Activated CD4-positive, alpha-beta T cell treated with anti-CD3 and anti-CD28 coated beads, Interleukin-2, amount 10 ng/mL, durations not matched to agents 7 days and 5 days (primary cell): Measurements from ENCODE around the gene SIRT5. TPM values are rescaled to one million over a fixed set of nuclear protein-coding genes. Genes with fewer than 3 reads are reported as not detected.

Experiments used
- CTCF ChIA-PET: fragments of 350-600 bp; sonication (Branson Sonifier 250); formaldehyde crosslinking; loops from one replicate; lab custom pipeline; 2021; ENCODE audit warnings: antibody characterized with exemption; lab: Charles Lee
- POLR2A ChIA-PET: fragments of 350-600 bp; sonication (Branson Sonifier 250); formaldehyde crosslinking; loops from one replicate; lab custom pipeline; 2021; ENCODE audit warnings: antibody characterized with exemption; lab: Charles Lee
- DNase-seq: peaks from one replicate; pipeline ENCODE4 v3.0.0-alpha.2; 2020
- H3K27ac Mint-ChIP-seq: one replicate; pipeline ENCODE4 v1.8.0; 2021; ENCODE audit warnings: mild to moderate bottlenecking, moderate library complexity, mixed read lengths
- H3K27me3 Mint-ChIP-seq: one replicate; pipeline ENCODE4 v1.8.0; 2021; ENCODE audit warnings: mixed read lengths
- H3K36me3 Mint-ChIP-seq: one replicate; pipeline ENCODE4 v1.8.0; 2021; ENCODE audit warnings: low read depth, mixed read lengths
- H3K4me1 Mint-ChIP-seq: one replicate; pipeline ENCODE4 v1.8.0; 2021; ENCODE audit warnings: mixed read lengths
- H3K4me3 Mint-ChIP-seq: one replicate; pipeline ENCODE4 v1.8.0; 2021; ENCODE audit warnings: mild to moderate bottlenecking, moderate library complexity, mixed read lengths
- H3K9me3 Mint-ChIP-seq: one replicate; pipeline ENCODE4 v1.8.0; 2021; ENCODE audit warnings: mixed read lengths
- total RNA-seq, 2 experiments: library from RNA; stranded (reverse); gene quantifications; one replicate each; pipeline ENCODE4 v1.2.3, GENCODE V29; 2021

SIRT5 gene
- total RNA-seq, 2 experiments from 2014 or later = 14.3 to 19.4 TPM

DNA sequence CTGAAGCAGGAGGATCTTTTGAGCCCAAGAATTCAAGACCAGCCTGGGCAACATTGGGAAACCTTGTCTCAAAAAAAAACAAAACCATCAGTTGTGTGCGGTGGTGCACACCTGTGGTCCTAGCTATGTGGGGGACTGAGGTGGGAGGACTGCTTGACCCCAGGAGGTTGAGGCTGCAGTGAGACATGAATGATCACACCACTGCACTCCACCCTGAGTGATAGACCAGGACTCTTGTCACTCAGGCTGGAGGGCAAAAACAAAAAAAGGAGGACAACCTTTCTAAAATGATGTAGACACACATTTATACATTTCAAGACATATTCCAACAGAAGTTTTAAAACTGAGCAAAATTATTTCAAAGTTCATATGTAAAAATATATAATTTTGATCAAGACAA, 85.9 kb downstream of the SIRT5 start:
- Mint-ChIP-seq H3K27me3 (no peaks in the 10 kb centered on the region), H3K27ac (no peak overlapping the region), H3K4me3 (no peak overlapping the region), H3K4me1 (peaks cover 38% of the 10 kb centered on the region), H3K36me3 (peaks cover 15% of the 10 kb centered on the region), H3K9me3 (no peaks in the 10 kb centered on the region)
- CTCF ChIA-PET = interaction anchor here (0.6 to 0.8 kb wide), 2 partner anchors 28 to 126 kb away, joined by 3 to 4 read pairs; no protein-coding TSS in a partner anchor
- no peak for DNase-seq
- POLR2A ChIA-PET = no interaction called here

DNA sequence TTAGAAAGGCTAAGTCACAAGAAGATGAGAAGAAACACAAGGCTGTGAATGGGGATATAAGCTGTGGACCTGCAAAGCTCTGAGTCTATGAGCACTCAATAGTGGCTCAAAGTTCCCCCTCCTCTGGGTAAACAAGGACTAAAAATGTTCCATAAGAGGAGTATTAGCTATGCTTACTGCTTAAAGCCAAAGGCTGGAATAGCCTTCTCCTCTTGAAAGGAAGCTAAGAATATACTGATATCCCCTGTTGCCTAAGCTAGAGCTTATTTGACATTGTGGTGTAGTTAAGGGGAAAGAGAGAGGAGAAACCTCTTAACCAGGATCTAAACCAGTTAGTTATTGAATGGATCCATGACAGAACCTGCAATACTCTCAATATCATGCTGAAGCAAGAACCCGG, 86.5 kb downstream of the SIRT5 start:
- no peak overlapping the region for H3K4me3 Mint-ChIP-seq
- CTCF ChIA-PET = interaction anchor here (1.1 kb wide), 1 partner anchor 12 kb away, joined by 5 read pairs; no protein-coding TSS in a partner anchor

DNA sequence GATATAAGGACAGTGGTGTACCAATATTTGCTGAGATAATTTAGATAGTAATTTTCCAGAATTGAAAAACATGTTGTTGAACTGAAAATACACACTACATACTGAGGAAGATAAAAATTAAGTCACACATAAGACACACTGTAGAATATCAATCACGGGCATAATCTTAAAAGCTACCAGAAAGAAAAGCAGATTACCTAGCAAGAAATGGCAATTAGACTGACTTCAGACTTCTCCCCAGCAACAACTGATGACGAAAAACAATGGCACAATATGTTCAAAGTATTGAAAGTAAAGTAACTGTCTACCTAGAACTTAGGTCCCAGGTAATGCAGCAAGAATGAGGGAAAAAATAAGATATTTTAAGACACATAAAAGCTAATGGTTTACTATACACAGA, 87.2 kb downstream of the SIRT5 start:
- Mint-ChIP-seq H3K4me3 (no peak overlapping the region), H3K27ac (no peak overlapping the region), H3K4me1 (peaks cover 43% of the 10 kb centered on the region), H3K9me3 (no peaks in the 10 kb centered on the region), H3K36me3 (peaks cover 15% of the 10 kb centered on the region), H3K27me3 (no peaks in the 10 kb centered on the region)
- ChIA-PET POLR2A (no interaction called here), CTCF (interaction anchor here (1.1 kb wide), 1 partner anchor 13 kb away, joined by 5 read pairs; no protein-coding TSS in a partner anchor)
- DNase-seq = no peak

More for the DNA sequence above, 86.5 kb downstream of the SIRT5 start:
- peaks cover 40% of the 10 kb centered on the region for H3K4me1 Mint-ChIP-seq
- no peaks in the 10 kb centered on the region for H3K9me3 Mint-ChIP-seq
- DNase-seq = no peak
- POLR2A ChIA-PET = no interaction called here
- no peak overlapping the region for H3K27ac Mint-ChIP-seq
- peaks cover 15% of the 10 kb centered on the region for H3K36me3 Mint-ChIP-seq
- no peaks in the 10 kb centered on the region for H3K27me3 Mint-ChIP-seq

DNA sequence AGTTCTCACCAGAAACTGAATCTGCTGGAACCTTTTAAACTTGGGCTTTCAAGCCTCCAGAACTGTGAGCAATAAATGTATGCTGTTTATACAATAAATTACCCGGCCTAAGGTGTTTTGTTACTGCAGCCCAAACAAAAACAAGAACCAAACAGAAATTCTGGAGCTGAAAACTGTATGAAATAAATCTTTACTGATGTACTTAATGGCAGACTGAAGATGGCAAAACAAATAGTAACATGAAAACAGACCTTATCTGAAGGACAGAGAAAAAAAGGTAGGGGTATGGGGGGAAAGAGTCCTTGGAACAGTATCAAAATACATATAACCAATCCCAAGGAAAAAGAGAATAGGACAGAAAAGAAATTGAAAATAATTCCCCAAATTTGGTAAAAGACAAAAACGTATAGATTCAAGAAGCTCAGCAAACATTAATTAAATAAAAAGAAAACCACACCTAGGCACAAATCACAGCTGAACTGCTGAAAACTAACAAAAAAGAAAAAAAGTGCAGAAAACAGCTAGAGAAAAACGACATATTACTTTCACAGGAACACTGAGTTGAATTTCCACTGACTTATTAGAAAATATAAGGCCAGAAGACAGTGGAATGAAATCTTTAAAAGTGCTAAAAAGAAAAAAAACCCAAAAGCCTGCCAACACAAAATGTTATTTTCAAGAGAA, 88.4 kb downstream of the SIRT5 start:
- POLR2A ChIA-PET = no interaction called here
- no peak overlapping the region for H3K4me3 Mint-ChIP-seq
- no peaks in the 10 kb centered on the region for H3K27me3 Mint-ChIP-seq
- H3K27ac Mint-ChIP-seq = no peak overlapping the region
- no peak for DNase-seq
- CTCF ChIA-PET = no interaction called here
- no peaks in the 10 kb centered on the region for H3K9me3 Mint-ChIP-seq
- H3K36me3 Mint-ChIP-seq = peaks cover 13% of the 10 kb centered on the region
- H3K4me1 Mint-ChIP-seq = peaks cover 54% of the 10 kb centered on the region

DNA sequence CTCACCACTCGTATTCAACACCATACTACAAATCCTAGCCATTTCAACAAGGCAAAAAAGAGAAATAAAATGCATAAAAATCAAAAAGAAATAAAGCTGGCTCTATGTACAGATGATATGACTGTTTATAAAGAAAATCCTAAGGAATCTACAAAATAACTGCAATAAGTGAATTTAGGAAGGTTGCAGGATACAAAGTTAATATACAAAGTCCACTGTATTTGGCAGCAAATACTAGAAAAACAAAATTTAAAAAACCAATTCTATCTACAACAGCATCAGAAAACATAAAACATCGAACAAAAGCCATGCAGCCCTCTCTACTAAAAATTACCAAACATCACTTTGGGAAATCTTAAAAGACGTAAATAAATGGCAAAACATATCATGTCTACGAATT, 89.6 kb downstream of the SIRT5 start:
- ChIA-PET POLR2A (interaction anchor here (0.6 kb wide), 1 partner anchor 11 kb away, joined by 3 read pairs; no protein-coding TSS in a partner anchor), CTCF (no interaction called here)
- no peak for DNase-seq
- Mint-ChIP-seq H3K36me3 (peaks cover 17% of the 10 kb centered on the region), H3K27me3 (no peaks in the 10 kb centered on the region), H3K27ac (no peak overlapping the region), H3K4me3 (no peak overlapping the region), H3K9me3 (no peaks in the 10 kb centered on the region), H3K4me1 (peaks cover 65% of the 10 kb centered on the region)

Other genes starting within 250 kb of the SIRT5 start
- gene TBC1D7, start 246.1 kb upstream of the SIRT5 start, total RNA-seq = 10 to 100 TPM; 18.1 to 20.0 TPM
- 1 to 10 TPM; 2.4 TPM for gene GFOD1, start 87.0 kb upstream of the SIRT5 start, total RNA-seq
- 10 to 100 TPM; 53.5 to 57.7 TPM for gene NOL7, start 40.7 kb downstream of the SIRT5 start, total RNA-seq
- gene RANBP9, start 137.2 kb downstream of the SIRT5 start, total RNA-seq = 10 to 100 TPM; 51.1 to 56.1 TPM
- gene MCUR1, start 240.0 kb downstream of the SIRT5 start, total RNA-seq = 10 to 100 TPM; 23.5 to 32.7 TPM